ENCODE data around the gene MAP3K12.
A peak's percentile ranks its signal among the peaks of the same experiment; 100 is the strongest.
"Not testable (repeated sequence)": the region's sequence is repeated elsewhere in the genome, so short reads cannot be mapped to it uniquely, and the experiment has no call there.

The MAP3K12 gene

DNA sequence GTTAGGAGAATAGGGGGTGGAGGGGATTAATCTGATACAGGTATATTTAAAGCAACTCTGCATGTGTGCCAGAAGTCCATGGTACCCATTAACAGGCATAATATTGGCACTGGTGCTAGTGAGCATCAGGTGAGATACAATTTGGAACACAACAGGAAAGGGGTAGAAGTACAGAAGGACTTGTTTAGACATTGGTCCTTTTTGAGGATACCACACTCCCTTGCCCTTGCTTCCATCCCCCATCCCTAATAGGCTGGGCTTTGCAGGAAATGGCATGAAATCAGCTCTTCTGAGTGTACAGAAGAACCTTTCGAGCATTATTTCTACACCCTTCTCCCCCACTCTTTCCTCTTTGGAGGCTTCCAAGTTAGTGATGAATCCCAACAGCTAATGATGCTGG lies 31.0 kb downstream of the MAP3K12 start:
- DNase-seq (ENCODE audit: low read depth), result no peak

DNA sequence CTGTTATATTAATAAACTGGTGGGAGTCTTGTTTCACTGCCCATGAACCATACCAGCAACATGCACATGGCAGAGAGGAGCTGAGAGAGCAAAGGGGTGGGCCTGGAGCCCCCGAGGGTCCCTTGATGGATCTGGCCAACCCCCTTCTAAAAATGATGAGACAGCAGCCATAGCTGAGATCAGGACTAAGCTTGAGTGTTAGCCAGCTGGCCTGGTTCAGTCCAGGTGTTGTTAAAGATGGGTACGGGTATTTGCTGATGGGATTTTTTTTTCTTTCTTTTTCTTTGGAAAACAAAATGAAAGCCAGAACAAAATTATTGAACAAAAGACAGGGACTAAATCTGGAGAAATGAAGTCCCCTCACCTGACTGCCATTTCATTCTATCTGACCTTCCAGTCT lies 31.4 kb downstream of the MAP3K12 start:
- no peak for DNase-seq (ENCODE audit: low read depth)

DNA sequence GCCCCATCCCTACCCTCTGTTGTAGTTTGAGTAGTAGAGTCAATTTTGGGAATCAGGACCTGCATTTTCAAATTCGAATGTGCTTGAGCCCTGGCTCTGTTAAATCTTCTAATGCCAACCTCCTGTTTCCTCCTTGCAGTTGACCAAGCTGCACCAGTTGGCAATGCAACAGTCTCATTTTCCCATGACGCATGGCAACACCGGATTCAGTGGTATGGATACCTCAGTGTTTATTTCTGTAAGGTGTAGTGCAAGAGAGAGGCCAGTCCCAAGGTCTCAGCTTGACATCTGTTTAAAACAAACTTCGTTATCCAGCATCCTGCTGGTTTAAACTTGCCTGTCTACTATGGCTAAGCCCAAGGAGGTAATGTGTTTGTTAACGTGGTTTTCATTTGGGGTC lies 32.2 kb downstream of the MAP3K12 start:
- DNase-seq (ENCODE audit: low read depth), result no peak

DNA sequence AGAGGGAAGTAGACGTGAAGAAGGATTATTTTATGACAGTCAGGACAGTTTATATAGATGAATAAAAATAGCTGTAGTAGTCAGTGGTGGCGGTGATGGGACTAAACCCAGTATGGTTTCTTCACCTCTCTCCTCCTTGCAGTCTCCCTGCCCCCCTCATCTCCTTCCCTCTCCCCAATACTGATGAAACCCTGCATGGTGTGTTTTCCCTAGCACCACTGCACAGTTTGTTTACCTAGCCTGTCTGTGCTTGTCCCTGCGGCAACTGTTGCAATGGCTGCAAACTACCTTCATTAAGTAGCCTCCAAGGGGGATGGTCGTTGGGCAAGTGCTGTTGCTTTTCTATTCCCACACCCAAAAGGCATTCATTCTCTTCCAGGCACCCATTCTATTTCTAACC lies 32.6 kb downstream of the MAP3K12 start:
- no peak for DNase-seq (ENCODE audit: low read depth)

DNA sequence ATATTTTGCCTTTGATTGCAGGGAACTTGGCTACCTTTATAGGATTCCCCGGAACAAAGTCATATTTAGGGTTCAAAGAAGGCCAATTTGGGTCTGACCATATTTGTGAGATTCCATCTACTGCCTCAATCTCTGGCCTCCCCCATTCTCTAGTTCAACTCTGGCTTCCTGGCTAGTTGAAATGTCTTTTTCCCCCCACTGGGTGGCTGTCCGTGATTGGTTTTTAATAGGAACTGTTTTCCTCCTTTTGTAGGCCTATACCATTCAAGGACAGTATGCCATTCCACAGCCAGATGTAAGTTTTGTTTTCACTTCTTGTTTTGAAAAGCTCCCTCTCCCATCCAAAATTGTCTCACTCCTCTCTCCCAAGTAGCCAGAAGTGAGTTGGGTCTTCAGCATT lies 33.6 kb downstream of the MAP3K12 start:
- DNase-seq (ENCODE audit: low read depth), result no peak

DNA sequence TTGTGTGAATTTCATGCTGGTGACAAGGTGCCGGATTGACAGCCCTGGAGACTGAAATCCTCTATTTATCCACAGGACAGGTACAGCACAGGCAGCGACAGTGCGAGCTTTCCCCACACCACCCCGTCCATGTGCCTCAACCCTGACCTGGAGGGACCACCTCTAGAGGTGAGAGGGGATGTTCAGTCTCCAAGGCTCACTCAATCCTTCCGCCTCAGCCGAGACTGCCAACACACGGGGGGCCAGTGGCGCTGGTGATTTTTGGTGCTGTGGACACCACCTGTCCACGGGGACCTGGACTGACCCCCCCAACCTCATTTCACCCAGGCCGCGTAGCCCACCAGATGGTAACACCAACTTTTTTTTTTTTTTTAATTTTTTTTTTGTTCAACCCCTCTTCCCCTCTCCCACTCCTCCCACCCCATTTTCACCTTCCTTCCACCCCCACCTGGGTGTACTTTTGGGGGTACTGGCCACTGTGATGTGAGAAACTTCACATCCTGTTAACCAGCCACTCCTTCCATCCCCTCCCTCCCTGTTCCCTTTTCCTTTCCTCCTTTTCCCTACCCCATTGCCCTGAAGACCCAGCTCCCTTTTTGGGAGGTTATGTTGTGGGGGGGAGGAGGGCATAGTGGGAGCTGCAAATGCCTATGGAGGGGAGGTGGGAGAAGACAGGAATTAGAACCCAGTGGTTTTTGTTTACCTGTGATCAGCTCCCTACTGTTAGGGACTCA lies 34.4 kb downstream of the MAP3K12 start:
- DNase-seq (ENCODE audit: low read depth), result no peak

DNA sequence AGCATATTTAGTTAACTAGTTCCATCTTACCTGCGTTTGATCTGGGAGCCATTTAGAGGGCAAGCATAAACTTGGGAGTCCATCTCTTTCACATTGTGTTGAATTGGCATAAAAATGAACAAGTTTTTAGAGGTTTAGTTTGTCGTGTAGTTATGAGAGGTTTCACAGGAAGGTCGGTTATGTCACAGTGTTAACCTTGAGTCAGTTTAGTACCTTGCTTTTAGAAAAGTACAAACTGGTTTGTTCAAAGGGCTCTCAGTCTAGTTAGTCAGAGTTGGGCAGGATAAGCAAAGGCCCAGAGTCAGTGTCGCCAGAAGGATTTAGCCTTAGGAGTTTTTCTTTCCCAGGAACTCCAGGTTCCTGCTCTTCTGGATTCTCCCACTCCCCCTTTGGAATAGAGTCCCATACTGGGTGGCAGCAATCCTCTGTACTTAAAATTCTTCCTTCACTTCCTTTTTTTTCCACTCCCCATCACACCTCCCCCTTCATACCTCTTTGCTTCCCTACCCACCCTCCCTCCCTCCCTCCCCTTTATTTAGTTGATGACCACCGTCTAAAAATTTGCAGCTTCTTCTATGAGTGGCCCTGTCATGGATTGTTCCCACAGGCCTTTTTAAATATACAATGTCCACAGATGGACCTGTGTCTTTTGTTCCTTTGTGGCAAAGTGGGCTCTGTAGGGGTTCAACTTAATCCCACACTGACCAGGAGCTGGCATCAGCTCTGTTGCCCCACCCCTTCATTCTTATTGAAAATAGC lies 35.3 kb downstream of the MAP3K12 start:
- no peak for DNase-seq (ENCODE audit: low read depth)

DNA sequence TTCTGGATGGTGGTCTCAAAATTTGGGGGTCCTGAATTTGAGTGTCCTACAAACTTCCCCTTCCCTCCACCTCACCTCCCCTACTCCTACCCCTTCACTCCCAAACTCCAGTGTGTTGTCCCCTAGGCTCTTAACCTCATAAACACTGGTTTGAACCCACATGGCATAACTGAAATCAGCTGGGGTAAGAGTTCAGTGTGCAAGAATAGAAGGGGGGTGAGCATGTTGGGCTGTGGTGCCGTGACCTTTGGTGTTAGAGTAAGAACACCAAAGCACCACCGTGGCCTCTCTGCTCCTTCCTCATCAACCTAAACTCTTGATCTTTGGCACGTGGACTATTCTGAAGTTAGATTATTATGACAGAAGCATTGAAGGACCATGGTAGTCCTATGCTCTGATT lies 36.3 kb downstream of the MAP3K12 start:
- DNase-seq (ENCODE audit: low read depth), result no peak

DNA sequence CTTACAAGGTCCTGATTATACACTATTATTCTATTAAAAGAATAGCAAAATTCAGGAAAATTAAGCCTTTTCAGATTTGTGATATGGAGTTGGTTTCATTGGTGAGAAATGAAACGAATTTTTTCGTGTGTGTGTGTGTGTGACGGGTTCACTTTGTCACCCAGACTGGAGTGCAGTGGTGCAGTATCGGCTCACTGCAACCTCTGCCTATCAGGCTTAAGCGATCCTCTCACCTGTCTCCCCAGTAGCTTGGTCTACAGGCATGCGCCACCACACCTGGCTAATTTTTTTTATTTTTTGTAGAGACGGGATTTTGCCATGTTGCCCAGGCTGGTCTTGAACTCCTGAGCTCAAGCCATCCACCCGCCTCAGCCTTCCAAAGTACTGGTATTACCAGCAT lies 37.7 kb downstream of the MAP3K12 start:
- no peak for DNase-seq (ENCODE audit: low read depth)

DNA sequence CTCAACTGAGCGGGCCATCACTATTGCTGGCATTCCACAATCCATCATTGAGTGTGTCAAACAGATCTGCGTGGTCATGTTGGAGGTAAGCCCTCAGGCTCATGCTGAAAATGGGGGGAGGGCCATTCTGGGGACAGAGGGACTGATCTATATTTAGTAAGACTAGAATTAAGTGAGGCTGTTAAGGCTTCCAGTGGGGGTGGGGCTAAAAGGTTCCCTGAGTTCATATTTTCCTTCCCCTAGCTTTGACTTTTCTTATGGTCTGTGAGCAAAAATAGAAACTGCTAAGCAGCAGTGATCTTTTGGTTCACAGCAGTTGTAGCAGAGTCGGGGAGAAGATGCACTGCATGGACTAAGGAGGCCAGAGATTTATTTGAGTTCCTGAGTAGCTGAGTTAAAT lies 38.2 kb downstream of the MAP3K12 start:
- DNase-seq (ENCODE audit: low read depth), result no peak

DNA sequence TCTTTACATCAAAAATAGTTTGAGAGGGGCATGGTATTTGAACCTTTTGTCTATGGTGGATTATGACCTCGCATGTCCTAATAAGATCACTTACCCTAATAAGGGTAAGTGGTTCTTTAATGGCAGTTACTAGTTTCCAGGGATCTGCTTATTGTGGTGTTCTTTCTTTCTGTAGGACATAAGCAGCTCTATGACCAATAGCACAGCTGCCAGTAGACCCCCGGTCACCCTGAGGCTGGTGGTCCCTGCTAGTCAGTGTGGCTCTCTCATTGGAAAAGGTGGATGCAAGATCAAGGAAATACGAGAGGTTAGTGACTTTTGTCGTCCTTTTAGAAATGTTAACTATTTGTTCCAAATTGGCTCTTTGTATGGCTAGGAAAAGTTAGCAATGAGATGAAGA lies 40.2 kb downstream of the MAP3K12 start:
- DNase-seq (ENCODE audit: low read depth), result no peak

DNA sequence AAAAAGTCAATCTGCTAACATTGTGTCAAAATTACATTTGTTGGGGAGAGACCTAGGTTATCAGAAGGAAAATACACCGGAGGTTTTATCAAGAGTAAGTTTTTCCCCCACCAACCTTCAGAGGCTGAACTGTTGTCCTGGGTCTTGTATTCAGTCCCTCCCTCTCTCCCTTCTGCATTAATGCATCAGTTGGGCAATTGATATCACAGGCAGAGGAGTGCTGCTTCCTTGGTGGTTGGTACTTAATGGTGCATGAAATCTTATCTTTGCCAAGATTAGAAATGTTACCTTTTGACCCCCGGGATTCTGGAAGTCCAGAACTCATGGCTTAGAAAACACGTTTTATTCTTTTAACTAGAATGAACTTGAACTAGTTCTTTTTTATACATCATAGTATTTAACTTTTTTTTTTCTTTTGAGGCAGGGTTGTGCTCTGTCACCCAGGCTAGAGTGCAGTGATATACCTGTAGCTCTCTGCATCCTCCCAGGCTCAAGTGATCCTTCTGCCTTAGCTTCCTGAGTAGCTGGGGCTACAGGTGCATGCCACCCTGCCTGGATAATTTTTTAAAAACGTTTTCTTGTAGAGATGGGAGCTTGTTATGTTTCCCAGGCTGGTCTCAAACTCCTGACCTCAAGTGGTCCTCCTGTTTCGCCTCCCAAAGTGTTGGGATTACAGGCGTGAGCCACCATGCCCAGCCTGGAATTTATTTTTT lies 42.4 kb downstream of the MAP3K12 start:
- no peak for DNase-seq (ENCODE audit: low read depth)

DNA sequence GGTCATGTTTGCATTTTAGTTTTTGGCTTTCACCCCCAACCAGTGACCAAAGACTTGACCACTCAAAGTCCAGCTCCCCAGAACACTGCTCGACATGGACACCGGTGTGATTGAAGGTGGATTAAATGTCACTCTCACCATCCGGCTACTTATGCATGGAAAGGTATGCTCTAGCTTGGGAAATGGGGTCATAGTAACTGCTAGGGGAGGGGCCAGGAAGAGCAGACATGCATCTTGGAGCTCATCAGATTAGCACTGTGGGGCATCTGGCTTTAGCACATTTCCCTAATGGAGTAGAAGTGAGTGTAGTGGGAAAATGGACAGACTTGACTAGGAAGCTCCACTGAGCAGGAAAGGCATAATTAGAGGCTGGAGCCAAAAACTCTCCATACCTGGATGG lies 44.6 kb downstream of the MAP3K12 start:
- DNase-seq (ENCODE audit: low read depth), result no peak

DNA sequence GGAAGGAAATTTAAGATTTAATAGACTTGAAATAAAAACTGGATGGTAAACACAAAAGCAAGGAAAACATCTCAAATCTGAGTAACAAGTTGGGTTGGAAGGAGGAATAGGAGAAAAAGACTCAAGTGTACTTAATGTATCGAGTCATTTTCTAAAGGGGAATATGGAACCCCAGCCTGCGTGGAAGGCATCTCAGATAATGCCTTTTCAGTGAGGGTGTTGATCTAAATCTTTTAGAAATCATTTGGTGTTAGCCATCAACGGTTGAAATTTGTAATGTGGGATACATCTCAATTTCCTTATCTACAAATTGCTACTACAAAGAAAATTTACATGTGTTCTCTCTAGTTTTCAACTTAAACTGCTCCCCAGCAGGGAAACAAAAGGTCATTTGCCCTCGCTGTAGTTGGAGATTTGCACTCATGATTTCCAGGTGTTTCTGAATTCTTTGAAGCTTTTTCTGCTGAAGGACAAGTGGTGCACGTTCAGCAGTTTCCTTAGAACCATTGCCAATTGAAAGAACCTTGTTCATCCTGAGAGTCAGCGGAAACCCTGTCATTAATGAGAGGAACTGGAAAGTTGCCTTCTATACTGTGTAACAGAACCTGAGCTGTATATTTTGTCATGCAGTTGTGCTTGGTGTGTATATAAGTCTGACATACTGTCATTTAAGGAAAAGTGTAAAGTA lies 45.2 kb downstream of the MAP3K12 start:
- DNase-seq (ENCODE audit: low read depth), result no peak

DNA sequence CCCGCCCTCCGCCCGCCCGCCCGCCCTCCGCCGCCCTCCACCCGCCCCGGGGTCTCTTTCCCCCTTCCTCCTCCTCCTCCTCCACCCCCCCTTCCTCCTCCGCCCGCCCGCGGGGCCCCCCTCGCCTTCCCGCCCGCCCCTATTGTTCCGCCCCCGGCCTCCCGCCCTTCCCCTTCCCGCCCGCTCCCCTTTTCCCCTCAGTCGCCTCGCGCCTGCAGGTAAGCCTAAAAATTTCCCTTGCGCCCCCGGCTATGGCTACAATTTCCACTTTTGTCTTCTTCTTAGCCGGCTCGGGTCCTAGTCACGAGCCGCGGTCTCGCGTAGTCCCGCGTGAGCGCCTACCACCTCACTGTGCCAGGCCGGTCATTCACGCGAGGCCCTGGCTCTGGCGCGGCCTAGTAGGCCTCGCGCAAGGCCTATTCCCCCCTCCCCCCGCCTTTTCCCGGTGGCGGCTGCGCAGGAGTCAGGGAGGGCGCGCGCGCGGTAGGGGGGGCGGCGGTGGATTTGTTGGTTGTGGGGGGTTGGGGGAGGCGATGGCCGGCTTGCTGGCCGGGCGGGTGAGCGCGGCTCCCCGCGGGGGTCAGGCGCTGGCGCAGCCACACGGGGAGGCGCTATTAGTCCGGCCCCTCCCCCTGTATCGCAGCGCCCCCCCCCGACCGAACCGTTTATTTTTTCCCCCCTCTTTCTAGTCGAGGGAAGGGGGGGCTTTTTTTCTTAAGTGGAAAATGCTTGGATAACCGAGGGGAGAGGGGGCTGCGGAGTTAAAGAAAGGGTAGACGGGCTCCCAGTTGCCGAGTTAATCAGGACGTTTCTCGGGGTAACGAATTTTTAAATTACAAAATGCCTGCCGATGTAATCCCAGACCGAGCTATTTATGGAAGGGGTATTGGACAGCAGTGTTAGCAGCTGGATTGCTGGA lies 46.8 kb downstream of the MAP3K12 start:
- peak; percentile 76 for DNase-seq (ENCODE audit: low read depth)

DNA sequence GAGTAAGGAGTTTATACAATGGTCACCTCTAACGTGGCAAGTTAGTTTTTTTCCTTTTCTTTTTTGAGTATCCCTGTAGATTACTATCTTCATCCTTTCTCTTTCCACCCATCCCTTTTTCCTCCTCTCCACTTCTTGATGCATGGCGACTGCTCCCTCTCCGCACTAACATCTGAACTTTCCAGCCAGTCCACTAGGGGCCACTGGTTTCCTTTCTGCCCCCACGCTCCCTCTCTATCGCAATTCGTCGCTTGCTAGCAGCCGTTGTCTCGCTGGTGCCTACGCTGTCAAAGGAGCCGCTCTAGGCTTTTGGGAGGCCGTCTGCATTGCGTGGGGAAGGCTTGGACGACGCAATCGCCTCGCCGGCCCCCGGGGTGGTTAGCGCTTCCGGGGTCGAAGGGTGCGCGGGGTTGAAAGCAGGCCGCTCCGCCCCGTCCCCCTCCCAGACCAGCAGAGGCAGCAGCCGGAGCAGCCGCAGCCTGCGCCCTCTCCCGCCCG lies 47.5 kb downstream of the MAP3K12 start, which contains the start of gene PCBP2:
TSS of gene PCBP2 (plus strand) at position 442 of the 498 bp plus-strand sequence. CDS start 2,699 bp downstream, outside the sequence.
- peak; percentile 98 for DNase-seq (ENCODE audit: low read depth)

DNA sequence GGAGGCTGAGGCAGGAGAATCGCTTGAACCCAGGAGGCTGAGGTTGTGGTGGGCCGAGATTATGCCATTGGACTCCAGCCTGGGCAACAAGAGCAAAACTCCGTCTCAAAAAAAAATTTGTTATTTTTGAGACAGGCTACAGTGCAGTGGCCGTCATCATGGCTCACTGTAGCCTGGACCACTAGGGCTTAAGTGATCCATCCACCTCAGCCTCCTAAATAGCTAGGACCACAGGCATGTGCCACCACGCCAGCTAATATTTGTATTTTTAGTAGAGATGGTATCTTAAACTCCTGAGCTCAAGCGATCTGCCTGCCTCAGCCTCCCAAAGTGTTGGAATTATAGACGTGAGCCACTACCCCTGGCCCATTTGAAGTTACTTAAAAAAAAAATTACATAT lies 48.3 kb downstream of the MAP3K12 start:
- no peak for DNase-seq (ENCODE audit: low read depth)

DNA sequence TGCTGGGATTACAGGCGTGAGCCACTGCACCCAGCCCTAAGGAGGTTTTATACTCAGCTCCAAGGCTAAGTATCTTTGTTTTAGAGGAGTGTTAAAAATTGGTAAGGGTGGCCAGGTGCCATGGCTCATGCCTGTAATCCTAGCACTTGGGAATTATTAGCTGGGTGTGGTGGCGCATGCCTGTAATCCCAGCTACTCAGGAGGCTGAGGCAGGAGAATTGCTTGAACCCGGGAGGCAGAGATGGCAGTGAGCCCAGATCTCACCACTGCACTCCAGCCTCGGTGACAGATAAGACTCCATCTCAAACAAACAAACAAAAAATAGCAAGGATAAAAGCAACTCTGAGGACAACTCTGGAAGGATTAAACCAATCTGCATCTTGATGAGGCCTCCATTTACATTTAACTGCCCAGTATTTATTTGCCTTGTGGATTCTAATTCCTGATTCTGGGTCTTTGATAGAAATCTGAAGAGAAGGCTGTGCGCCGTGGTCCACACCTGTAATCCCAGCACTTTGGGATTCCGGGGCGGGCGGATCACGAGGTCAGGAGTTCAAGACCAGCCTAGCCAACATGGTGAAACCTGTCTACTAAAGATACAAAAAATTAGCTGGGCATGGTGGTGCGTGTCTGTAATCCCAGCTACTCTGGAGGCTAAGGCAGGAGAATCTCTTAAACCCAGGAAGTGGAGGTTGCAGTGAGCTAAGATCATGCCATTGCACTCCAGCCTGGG lies 54.5 kb downstream of the MAP3K12 start:
- not testable (repeated sequence) for DNase-seq (ENCODE audit: low read depth)

DNA sequence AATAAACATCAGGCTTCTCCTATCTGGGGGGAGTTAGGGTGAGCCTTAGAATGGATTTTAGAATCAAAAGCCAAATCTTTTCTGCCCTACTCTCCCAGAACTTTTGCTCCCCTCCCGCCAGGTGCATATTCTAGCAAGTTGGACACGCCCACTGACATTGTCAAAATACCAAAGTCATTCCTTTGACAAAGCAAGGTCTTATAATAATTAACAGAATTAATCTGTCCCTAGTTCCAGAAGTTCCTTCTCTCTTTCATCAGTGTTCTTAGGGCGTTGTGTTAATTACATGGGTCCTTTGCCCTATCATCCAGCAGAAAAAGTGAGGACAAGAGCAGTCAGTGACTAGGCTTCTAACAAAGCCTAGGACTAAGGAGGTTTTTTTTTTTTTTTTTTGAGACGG lies 55.3 kb downstream of the MAP3K12 start:
- no peak for DNase-seq (ENCODE audit: low read depth)

Measured in CMK (cell line).